K562 (cell line): ENCODE results near the gene TRPC4.

Source experiments
- ARID4B ChIP-seq: sonication (generic); formaldehyde crosslinking; IDR thresholded peaks from 2 replicates; pipeline ENCODE4 v1.8.0; 2022; ENCODE audit warnings: mild to moderate bottlenecking, missing genetic modification reagents
- ASH1L ChIP-seq: fragments of 450-650 bp; IDR thresholded peaks from 2 replicates; pipeline ENCODE4 v1.6.1; 2018; ENCODE audit warnings: borderline replicate concordance, mild to moderate bottlenecking, low read depth; ENCODE audit not compliant: partially characterized antibody
- ATF3 ChIP-seq, 2 experiments: fragments of 450-650 bp in 1 of 2; sonication (generic) in 1 of 2; formaldehyde crosslinking in 1 of 2; IDR thresholded peaks in 1 of 2; conservative IDR thresholded peaks in 1 of 2; 2 replicates each; pipeline versions ENCODE4 v1.6.1 to v1.8.1; 2016 to 2023; ENCODE audit warnings: mild to moderate bottlenecking in 2 of 2, moderate library complexity in 2 of 2, inconsistent platforms in 1 of 2, missing genetic modification reagents in 1 of 2
- CREB5 ChIP-seq: fragments of 250-450 bp; sonication (Bioruptor Pico); IDR thresholded peaks from 2 replicates; pipeline ENCODE4 v1.5.0; 2020; ENCODE audit warnings: mild to moderate bottlenecking
- CTCF ChIP-seq, 3 experiments: IDR thresholded peaks in 2 of 3; conservative IDR thresholded peaks in 1 of 3; 2 replicates each; pipeline ENCODE4 v1.5.1; 2011 to 2012; ENCODE audit warnings: low read length in 3 of 3, mild to moderate bottlenecking in 3 of 3, control low read depth in 2 of 3, improper control_type of control experiment in 1 of 3, inconsistent platforms in 1 of 3, low read depth in 1 of 3, mixed read lengths in 1 of 3, moderate library complexity in 1 of 3; ENCODE audit not compliant: insufficient read depth in 2 of 3
- E2F1 ChIP-seq: sonication (generic); formaldehyde crosslinking; IDR thresholded peaks from 2 replicates; pipeline ENCODE4 v1.8.1; 2023; ENCODE audit warnings: mild to moderate bottlenecking, missing genetic modification reagents, moderate library complexity
- ELK1 ChIP-seq: sonication (generic); formaldehyde crosslinking; IDR thresholded peaks from 2 replicates; pipeline ENCODE4 v1.8.1; 2022; ENCODE audit warnings: missing genetic modification reagents
- FOXK1 ChIP-seq: sonication (generic); formaldehyde crosslinking; IDR thresholded peaks from 2 replicates; pipeline ENCODE4 v1.8.0; 2022; ENCODE audit warnings: missing genetic modification reagents, mild to moderate bottlenecking, borderline replicate concordance
- GTF2F1 ChIP-seq: IDR thresholded peaks from 2 replicates; pipeline ENCODE4 v1.6.1; 2011; ENCODE audit warnings: low read depth, low read length, improper control_type of control experiment
- MED1 ChIP-seq: sonication (generic); formaldehyde crosslinking; IDR thresholded peaks from 2 replicates; pipeline ENCODE4 v1.8.1; 2023; ENCODE audit warnings: missing genetic modification reagents, borderline replicate concordance
- NR4A1 ChIP-seq, 2 experiments: fragments of 250-450 bp in 1 of 2; fragments of 450-650 bp in 1 of 2; sonication (Bioruptor Pico) in 1 of 2; IDR thresholded peaks; 2 replicates each; pipeline versions ENCODE4 v1.4.0 to v1.6.1; 2016 to 2020; ENCODE audit warnings: mild to moderate bottlenecking in 2 of 2, missing compliant biosample characterization in 1 of 2, missing genetic modification characterization in 1 of 2, moderate library complexity in 1 of 2
- PHF8 ChIP-seq: fragments of 200-600 bp; sonication (generic); IDR thresholded peaks from 2 replicates; pipeline ENCODE4 v1.6.1; 2012; ENCODE audit warnings: mixed run types, mild to moderate bottlenecking, inconsistent platforms, low read length, moderate library complexity, borderline replicate concordance
- PML ChIP-seq: IDR thresholded peaks from 2 replicates; pipeline ENCODE4 v1.6.1; 2012; ENCODE audit warnings: low read length, inconsistent platforms
- ZNF699 ChIP-seq: fragments of 250-450 bp; sonication (Bioruptor Pico); IDR thresholded peaks from 2 replicates; pipeline ENCODE4 v1.8.0; 2021; ENCODE audit warnings: mild to moderate bottlenecking, moderate library complexity; ENCODE audit not compliant: insufficient replicate concordance

GRCh38 chr13:37627428-37627827 is 242.1 kb downstream of the TRPC4 start:
- TF ChIP-seq E2F1 (CRISPR knock-in tag) (no peak), PML (no peak), ARID4B (CRISPR knock-in tag) (no peak), GTF2F1 (no peak), NR4A1 (CRISPR knock-in tag; IDR thresholded peaks at IDR 0.05) (no peak), NR4A1 (tag; IDR thresholded peaks at IDR 0.05) (no peak), ATF3 (IDR thresholded peaks at IDR 0.05) (no peak), ATF3 (CRISPR knock-in tag; conservative IDR thresholded peaks at IDR 0.05) (no peak), CTCF (IDR thresholded peaks at IDR 0.05 in 2 of 3, conservative IDR thresholded peaks at IDR 0.05 in 1 of 3; ENCODE audit: insufficient read depth in 2 of 3, low read depth in 1 of 3, low read length in 3 of 3) (no peak), PHF8 (no peak), ZNF699 (CRISPR knock-in tag) (no peak), MED1 (CRISPR knock-in tag) (no peak), ELK1 (CRISPR knock-in tag) (no peak), CREB5 (CRISPR knock-in tag) (no peak), ASH1L (no peak), FOXK1 (no peak)
